CD4-positive, alpha-beta memory T cell (primary cell): ENCODE data around the gene PFKFB3. TPM values are rescaled to one million over a fixed set of nuclear protein-coding genes. Genes with fewer than 3 reads are reported as not detected.
A peak's percentile ranks its signal among the peaks of the same experiment; 100 is the strongest.

ENCODE experiments used
- CTCF ChIA-PET: fragments of 350-600 bp; sonication (Branson Sonifier 250); formaldehyde crosslinking; loops from one replicate; lab custom pipeline; 2021; ENCODE audit warnings: inconsistent platforms; ENCODE audit not compliant: partially characterized antibody; lab: Charles Lee
- POLR2A ChIA-PET: fragments of 350-600 bp; sonication (Branson Sonifier 250); formaldehyde crosslinking; loops from one replicate; lab custom pipeline; 2021; ENCODE audit not compliant: partially characterized antibody; lab: Charles Lee
- DNase-seq, 5 donors: peaks; one replicate each; pipeline versions ENCODE4 v3.0.0 to v3.0.0-alpha.2; 2020 to 2022; ENCODE audit warnings: mixed read lengths in 1 of 5
- H3K27ac ChIP-seq: one replicate; pipeline ENCODE4 v1.7.0; 2013; ENCODE audit warnings: low read depth, low read length
- H3K27me3 ChIP-seq: 2 replicates; pipeline ENCODE4 v1.7.0; 2013; ENCODE audit warnings: mild to moderate bottlenecking, low read length, moderate library complexity; ENCODE audit not compliant: insufficient read depth
- H3K36me3 ChIP-seq: 2 replicates; pipeline ENCODE4 v1.7.0; 2013; ENCODE audit warnings: mild to moderate bottlenecking, low read length, moderate library complexity; ENCODE audit not compliant: insufficient read depth
- H3K4me1 ChIP-seq: 2 replicates; pipeline ENCODE4 v1.7.0; 2013; ENCODE audit warnings: mild to moderate bottlenecking, low read length, moderate library complexity; ENCODE audit not compliant: insufficient read depth
- H3K4me3 ChIP-seq, 2 donors: one replicate each; pipeline ENCODE4 v1.7.0; 2013; ENCODE audit warnings: low read length in 2 of 2, mild to moderate bottlenecking in 1 of 2
- H3K9me3 ChIP-seq, 2 donors: one replicate each; pipeline ENCODE4 v1.7.0; 2013; ENCODE audit warnings: low read length in 2 of 2, control low read depth in 1 of 2; ENCODE audit not compliant: control insufficient read depth in 1 of 2
- H3K27ac Mint-ChIP-seq, 7 donors: one replicate each; pipeline ENCODE4 v1.8.0; 2020 to 2021; ENCODE audit warnings: mixed read lengths in 7 of 7, mild to moderate bottlenecking in 6 of 7, inconsistent platforms in 3 of 7, moderate library complexity in 3 of 7
- H3K27me3 Mint-ChIP-seq, 2 donors: one replicate each; pipeline ENCODE4 v1.8.0; 2020 to 2021; ENCODE audit warnings: mixed read lengths in 2 of 2
- H3K36me3 Mint-ChIP-seq, 2 donors: one replicate each; pipeline ENCODE4 v1.8.0; 2020 to 2021; ENCODE audit warnings: mixed read lengths in 2 of 2, inconsistent platforms in 1 of 2, mild to moderate bottlenecking in 1 of 2
- H3K4me1 Mint-ChIP-seq, 4 donors: one replicate each; pipeline ENCODE4 v1.8.0; 2020 to 2021; ENCODE audit warnings: mixed read lengths in 4 of 4, mild to moderate bottlenecking in 1 of 4
- H3K4me3 Mint-ChIP-seq, 8 donors: one replicate each; pipeline ENCODE4 v1.8.0; 2020 to 2021; ENCODE audit warnings: mixed read lengths in 8 of 8, mild to moderate bottlenecking in 7 of 8, moderate library complexity in 6 of 8, inconsistent platforms in 3 of 8
- H3K9me3 Mint-ChIP-seq, 8 donors: one replicate each; pipeline ENCODE4 v1.8.0; 2020 to 2021; ENCODE audit warnings: mixed read lengths in 8 of 8, mild to moderate bottlenecking in 5 of 8, inconsistent platforms in 3 of 8, moderate library complexity in 1 of 8
- intact Hi-C: fragments of 100-400 bp; cut with micrococcal nuclease; formaldehyde crosslinking; loops from one replicate; pipeline ENCODE4 v1.15.1; 2023
- polyA plus RNA-seq, 2 donors: library from polyadenylated mRNA; unstranded; fragments of 300-500 nt; fragmentation: Illumina TruSeq; gene quantifications; one replicate each; pipeline ENCODE4 v1.2.3, GENCODE V29; 2021
- total RNA-seq, 2 experiments: library from RNA; stranded (reverse); gene quantifications; one replicate each; pipeline ENCODE4 v1.2.3, GENCODE V29; 2021

The PFKFB3 gene
- total and polyA plus RNA-seq, 4 experiments from 2014 or later, result 11.8 to 67.1 (median 35.9) TPM

DNA sequence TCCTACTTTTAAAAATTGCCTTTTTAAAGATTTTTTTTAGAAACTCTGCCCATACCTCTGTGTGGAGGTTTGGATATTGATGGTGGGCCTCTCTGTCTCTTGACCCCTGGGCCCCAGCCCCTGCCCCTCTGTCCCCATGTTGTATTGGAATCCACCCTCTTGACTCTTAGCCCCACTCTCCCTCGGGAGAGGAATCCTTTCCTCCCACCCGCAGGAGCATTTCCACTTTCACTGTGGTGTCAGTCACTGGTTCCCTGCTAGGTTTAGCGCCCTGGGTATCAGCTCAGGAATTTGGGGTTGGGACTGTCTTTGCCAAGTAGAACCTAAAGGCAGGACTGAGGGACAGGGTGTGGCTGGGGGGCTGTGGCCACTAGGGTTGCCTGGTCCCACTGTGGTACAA is 10.1 kb downstream of the PFKFB3 start:
- Histone ChIP-seq H3K36me3 (peaks cover 34% of the 10 kb centered on the region), H3K9me3 (no peaks in the 10 kb centered on the region), H3K27me3 (no peaks in the 10 kb centered on the region), H3K27ac (no peak overlapping the region), H3K4me3 (no peak overlapping the region), H3K4me1 (peaks cover 4% of the 10 kb centered on the region)
- H3K9me3 Mint-ChIP-seq, result no peaks in the 10 kb centered on the region
- H3K4me3 Mint-ChIP-seq, result no peak overlapping the region
- ChIA-PET CTCF (interaction anchor here (0.7 to 3.1 kb wide), 2 partner anchors 10 to 16 kb away, joined by 3 to 9 read pairs; partner anchors contain the start of gene PFKFB3), POLR2A (interaction anchor here (0.5 kb wide), 1 partner anchor 40 kb away, joined by 3 read pairs; no protein-coding TSS in a partner anchor)
- H3K36me3 Mint-ChIP-seq, result peaks cover 20 to 41% of the 10 kb centered on the region in 2 donors
- H3K27me3 Mint-ChIP-seq, result no peaks in the 10 kb centered on the region
- peak overlapping the region in 3 of 7 donors; percentile 15 to 46 (median 25) for H3K27ac Mint-ChIP-seq
- intact Hi-C loops, result no loop called here
- DNase-seq, result no peak
- peaks cover 7 to 36% (median 14%) of the 10 kb centered on the region in 4 donors for H3K4me1 Mint-ChIP-seq

DNA sequence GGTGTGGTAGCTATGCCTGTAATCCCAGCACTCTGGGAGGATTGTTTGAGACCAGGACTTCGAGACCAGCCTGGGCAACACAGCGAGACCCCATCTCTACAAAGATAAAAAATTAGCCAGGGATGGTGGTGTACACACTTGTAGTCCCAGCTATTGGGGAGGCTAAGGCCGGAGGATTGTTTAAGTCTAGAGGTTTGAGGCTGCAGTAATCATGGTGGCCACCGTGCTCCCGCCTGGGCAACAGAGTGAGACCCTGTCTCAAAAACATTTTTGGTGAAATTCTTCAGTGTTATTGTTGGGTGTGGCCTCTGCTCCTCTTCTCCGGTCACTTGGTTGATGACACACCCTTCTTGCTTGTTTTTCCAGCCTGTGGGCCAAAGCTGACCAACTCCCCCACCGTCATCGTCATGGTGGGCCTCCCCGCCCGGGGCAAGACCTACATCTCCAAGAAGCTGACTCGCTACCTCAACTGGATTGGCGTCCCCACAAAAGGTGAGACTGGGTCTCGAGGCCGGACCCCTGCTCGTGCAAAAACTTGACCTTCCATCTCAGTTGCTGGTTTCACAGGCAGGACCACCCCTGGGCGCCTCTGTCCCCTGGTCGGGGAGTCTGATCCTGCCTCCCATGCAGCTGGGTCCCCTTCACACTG is 10.6 kb downstream of the PFKFB3 start:
- Histone ChIP-seq H3K36me3 (peaks cover 34% of the 10 kb centered on the region), H3K27me3 (no peaks in the 10 kb centered on the region), H3K4me1 (peaks cover 4% of the 10 kb centered on the region), H3K9me3 (no peaks in the 10 kb centered on the region), H3K27ac (no peak overlapping the region), H3K4me3 (no peak overlapping the region)
- ChIA-PET CTCF (interaction anchor here (3.1 kb wide), 1 partner anchor 11 kb away, joined by 9 read pairs; the partner anchor contains the start of gene PFKFB3), POLR2A (interaction anchor here (0.5 kb wide), 1 partner anchor 41 kb away, joined by 3 read pairs; no protein-coding TSS in a partner anchor)
- H3K36me3 Mint-ChIP-seq, result peaks cover 20 to 44% of the 10 kb centered on the region in 2 donors
- no peak overlapping the region for H3K4me3 Mint-ChIP-seq
- peaks cover 7 to 33% (median 13%) of the 10 kb centered on the region in 4 donors for H3K4me1 Mint-ChIP-seq
- H3K9me3 Mint-ChIP-seq, result no peaks in the 10 kb centered on the region
- no peak for DNase-seq
- H3K27ac Mint-ChIP-seq, result peak overlapping the region in 4 of 7 donors; percentile 5 to 63 (median 43)
- no peaks in the 10 kb centered on the region for H3K27me3 Mint-ChIP-seq
- intact Hi-C loops, result no loop called here

DNA sequence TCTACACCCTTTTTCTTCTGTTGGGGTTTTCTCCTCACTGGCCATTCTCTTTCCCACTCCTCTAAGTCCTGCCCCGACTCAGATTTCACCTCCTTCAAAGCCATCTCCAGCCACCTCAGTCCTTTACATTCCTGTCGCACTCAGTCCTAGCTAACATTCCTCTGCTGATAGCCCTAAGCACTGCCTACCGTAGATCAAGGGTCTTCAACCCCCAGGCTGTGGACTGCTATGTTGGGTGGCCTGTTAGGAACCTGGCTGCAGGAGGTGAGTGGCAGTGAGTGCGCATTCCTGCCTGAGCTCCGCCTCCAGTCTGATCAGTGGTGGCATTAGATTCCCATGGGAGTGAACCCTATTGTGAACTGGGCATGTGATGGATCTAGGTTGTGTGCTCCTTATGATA is 11.2 kb downstream of the PFKFB3 start:
- POLR2A ChIA-PET, result no interaction called here
- no peaks in the 10 kb centered on the region for H3K9me3 ChIP-seq
- H3K4me1 ChIP-seq, result peaks cover 4% of the 10 kb centered on the region
- Mint-ChIP-seq H3K36me3 (peaks cover 25 to 48% of the 10 kb centered on the region in 2 donors), H3K4me3 (no peak overlapping the region), H3K27ac (peak overlapping the region in 4 of 7 donors; percentile 5 to 46 (median 25)), H3K4me1 (peaks cover 3 to 27% (median 10%) of the 10 kb centered on the region in 4 donors), H3K27me3 (no peaks in the 10 kb centered on the region), H3K9me3 (no peaks in the 10 kb centered on the region)
- no peak overlapping the region for H3K27ac ChIP-seq
- CTCF ChIA-PET, result interaction anchor here (3.1 kb wide), 1 partner anchor 11 kb away, joined by 9 read pairs; the partner anchor contains the start of gene PFKFB3
- peaks cover 38% of the 10 kb centered on the region for H3K36me3 ChIP-seq
- H3K27me3 ChIP-seq, result no peaks in the 10 kb centered on the region
- no peak for DNase-seq
- intact Hi-C loops, result no loop called here
- H3K4me3 ChIP-seq, result no peak overlapping the region

DNA sequence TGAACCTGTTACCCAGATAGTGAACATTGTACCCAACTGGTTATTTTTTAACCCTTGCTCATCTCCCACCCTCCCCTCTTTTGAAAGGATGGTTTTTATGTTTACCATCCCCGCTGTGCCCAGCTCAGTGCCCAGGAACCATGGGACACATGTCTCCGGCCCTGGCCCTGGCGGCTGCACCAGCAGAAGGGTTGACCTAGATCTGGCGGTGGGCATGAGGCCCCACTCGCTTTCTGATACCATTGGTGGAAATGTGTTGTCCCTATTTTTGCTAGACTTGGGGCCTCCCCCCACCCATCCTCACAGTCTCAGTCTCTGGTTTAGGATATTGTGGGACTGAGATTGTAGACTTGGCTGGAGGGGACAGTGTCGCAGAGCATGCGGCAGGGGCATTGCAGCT is 11.9 kb downstream of the PFKFB3 start:
- no peaks in the 10 kb centered on the region for H3K9me3 ChIP-seq
- H3K4me1 Mint-ChIP-seq, result peaks cover 3 to 25% (median 8%) of the 10 kb centered on the region in 4 donors
- H3K4me1 ChIP-seq, result no peaks in the 10 kb centered on the region
- no peak overlapping the region for H3K27ac Mint-ChIP-seq
- CTCF ChIA-PET, result interaction anchor here (3.1 kb wide), 1 partner anchor 12 kb away, joined by 9 read pairs; the partner anchor contains the start of gene PFKFB3
- intact Hi-C loops, result no loop called here
- no peaks in the 10 kb centered on the region for H3K27me3 Mint-ChIP-seq
- peaks cover 27 to 55% of the 10 kb centered on the region in 2 donors for H3K36me3 Mint-ChIP-seq
- H3K27ac ChIP-seq, result no peak overlapping the region
- no peak overlapping the region for H3K4me3 ChIP-seq
- H3K4me3 Mint-ChIP-seq, result no peak overlapping the region
- no peak for DNase-seq
- H3K27me3 ChIP-seq, result no peaks in the 10 kb centered on the region
- H3K36me3 ChIP-seq, result peaks cover 44% of the 10 kb centered on the region
- H3K9me3 Mint-ChIP-seq, result no peaks in the 10 kb centered on the region
- POLR2A ChIA-PET, result no interaction called here

DNA sequence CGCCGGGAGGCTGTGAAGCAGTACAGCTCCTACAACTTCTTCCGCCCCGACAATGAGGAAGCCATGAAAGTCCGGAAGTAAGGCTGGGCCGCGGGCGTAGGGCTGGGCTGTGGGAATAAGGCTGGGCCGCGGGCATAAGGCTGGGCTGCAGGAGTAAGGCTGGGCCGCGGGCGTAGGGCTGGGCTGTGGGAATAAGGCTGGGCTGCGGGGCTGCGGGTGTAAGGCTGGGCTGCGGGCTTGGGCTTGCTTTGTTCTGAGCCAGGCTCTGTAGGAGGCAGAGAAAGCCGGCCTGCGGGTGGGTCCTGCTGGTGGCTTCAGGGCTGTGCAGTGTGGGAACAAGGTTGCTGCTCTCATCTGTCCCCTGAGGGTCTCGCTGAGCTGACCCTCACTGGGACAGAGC is 12.5 kb downstream of the PFKFB3 start:
- Mint-ChIP-seq H3K27ac (peak overlapping the region in 2 of 7 donors; percentile 22 to 24), H3K4me1 (peaks cover 3 to 25% (median 8%) of the 10 kb centered on the region in 4 donors), H3K36me3 (peaks cover 27 to 60% of the 10 kb centered on the region in 2 donors), H3K9me3 (no peaks in the 10 kb centered on the region), H3K4me3 (no peak overlapping the region), H3K27me3 (no peaks in the 10 kb centered on the region)
- CTCF ChIA-PET, result interaction anchor here (0.6 to 3.1 kb wide), 2 partner anchors 13 to 20 kb away, joined by 3 to 9 read pairs; partner anchors contain the start of gene PFKFB3
- Histone ChIP-seq H3K27ac (no peak overlapping the region), H3K36me3 (peaks cover 48% of the 10 kb centered on the region), H3K27me3 (no peaks in the 10 kb centered on the region), H3K4me3 (no peak overlapping the region), H3K9me3 (no peaks in the 10 kb centered on the region), H3K4me1 (no peaks in the 10 kb centered on the region)
- no peak for DNase-seq
- POLR2A ChIA-PET, result no interaction called here
- intact Hi-C loops, result no loop called here

DNA sequence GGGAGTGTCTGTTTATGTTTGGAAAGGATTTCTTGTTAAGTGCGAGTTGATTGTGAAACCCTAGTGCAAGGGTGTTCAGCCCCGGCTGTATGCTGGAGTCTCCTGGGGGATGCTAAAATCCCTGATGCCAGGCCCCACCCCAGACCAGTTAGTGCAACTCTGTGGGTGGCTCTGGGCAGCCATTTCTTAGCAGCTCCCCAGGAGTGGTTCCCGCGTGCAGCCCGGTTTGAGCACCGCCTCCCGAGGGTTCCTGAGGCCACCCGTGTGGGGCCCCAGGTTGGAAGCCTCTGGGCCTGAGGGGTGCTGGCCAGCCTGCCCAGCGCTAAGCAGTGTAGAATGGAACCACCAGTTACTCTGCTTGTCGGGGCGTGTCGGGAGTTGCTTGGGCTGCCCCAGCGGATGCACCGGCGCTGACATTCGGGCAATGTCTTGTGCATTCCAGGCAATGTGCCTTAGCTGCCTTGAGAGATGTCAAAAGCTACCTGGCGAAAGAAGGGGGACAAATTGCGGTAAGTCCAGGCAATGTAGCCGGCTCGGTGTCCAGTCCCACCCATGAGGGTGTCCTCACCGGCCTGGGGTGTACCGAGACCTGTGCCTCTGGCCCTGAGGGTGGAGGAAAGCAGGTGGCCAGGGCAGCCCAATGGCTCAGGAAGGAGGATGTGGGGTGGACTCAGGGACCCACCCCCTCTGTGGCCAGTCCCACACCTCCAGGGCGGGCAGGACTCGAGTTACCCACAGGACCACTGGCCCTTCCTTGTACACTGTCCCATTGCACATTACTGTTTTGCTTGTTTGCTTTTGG is 13.2 kb downstream of the PFKFB3 start:
- no peak overlapping the region for H3K27ac ChIP-seq
- DNase-seq, result no peak
- POLR2A ChIA-PET, result no interaction called here
- no peaks in the 10 kb centered on the region for H3K27me3 ChIP-seq
- peaks cover 49% of the 10 kb centered on the region for H3K36me3 ChIP-seq
- intact Hi-C loops, result no loop called here
- CTCF ChIA-PET, result no interaction called here
- no peaks in the 10 kb centered on the region for H3K9me3 ChIP-seq
- H3K4me3 ChIP-seq, result no peak overlapping the region
- no peaks in the 10 kb centered on the region for H3K4me1 ChIP-seq
- H3K27me3 Mint-ChIP-seq, result no peaks in the 10 kb centered on the region
- peak overlapping the region in 1 of 7 donors; percentile 24 for H3K27ac Mint-ChIP-seq
- H3K36me3 Mint-ChIP-seq, result peaks cover 33 to 67% of the 10 kb centered on the region in 2 donors
- H3K4me1 Mint-ChIP-seq, result peaks cover 4 to 25% (median 8%) of the 10 kb centered on the region in 4 donors
- no peaks in the 10 kb centered on the region for H3K9me3 Mint-ChIP-seq
- no peak overlapping the region for H3K4me3 Mint-ChIP-seq

DNA sequence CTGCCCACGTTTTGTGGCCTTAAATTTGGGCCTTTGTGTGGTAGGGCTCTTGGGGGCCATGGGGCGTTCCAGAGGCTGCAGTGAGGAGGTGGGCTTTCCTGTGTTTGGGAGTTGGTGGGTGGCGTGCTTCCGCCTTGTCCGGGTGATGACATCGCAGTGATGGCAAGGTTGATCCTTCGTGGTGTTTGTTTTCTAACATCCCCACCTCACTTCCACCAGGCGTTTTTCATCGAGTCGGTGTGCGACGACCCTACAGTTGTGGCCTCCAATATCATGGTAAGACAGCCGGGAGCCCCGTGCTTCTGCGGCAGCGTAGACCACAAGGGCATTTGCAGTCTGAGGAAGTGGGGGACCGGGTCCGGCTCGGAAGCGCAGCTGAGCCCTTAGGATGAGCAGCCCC is 14.2 kb downstream of the PFKFB3 start:
- Histone ChIP-seq H3K27ac (no peak overlapping the region), H3K4me3 (no peak overlapping the region), H3K9me3 (no peaks in the 10 kb centered on the region), H3K36me3 (peaks cover 59% of the 10 kb centered on the region), H3K4me1 (no peaks in the 10 kb centered on the region), H3K27me3 (no peaks in the 10 kb centered on the region)
- intact Hi-C loops, result no loop called here
- peak overlapping the region in 1 of 7 donors; percentile 55 for H3K27ac Mint-ChIP-seq
- ChIA-PET CTCF (interaction anchor here (1.8 kb wide), 1 partner anchor 185 kb away, joined by 7 read pairs; no protein-coding TSS in a partner anchor), POLR2A (no interaction called here)
- H3K36me3 Mint-ChIP-seq, result peaks cover 42 to 73% of the 10 kb centered on the region in 2 donors
- no peak for DNase-seq
- H3K9me3 Mint-ChIP-seq, result no peaks in the 10 kb centered on the region
- H3K4me3 Mint-ChIP-seq, result no peak overlapping the region
- H3K27me3 Mint-ChIP-seq, result no peaks in the 10 kb centered on the region
- H3K4me1 Mint-ChIP-seq, result peaks cover 2 to 19% (median 4%) of the 10 kb centered on the region in 4 donors
